GM21619 (cell line): ENCODE measurements around the gene EDN1.
"Not testable (repeated sequence)": the region's sequence is repeated elsewhere in the genome, so short reads cannot be mapped to it uniquely, and the experiment has no call there.

ENCODE experiments used
- ATAC-seq: cut with Tn5 transposase; IDR thresholded peaks from one replicate; pipeline ENCODE4 v1.9.1; 2021; ENCODE audit not compliant: unreplicated experiment

The EDN1 gene

DNA sequence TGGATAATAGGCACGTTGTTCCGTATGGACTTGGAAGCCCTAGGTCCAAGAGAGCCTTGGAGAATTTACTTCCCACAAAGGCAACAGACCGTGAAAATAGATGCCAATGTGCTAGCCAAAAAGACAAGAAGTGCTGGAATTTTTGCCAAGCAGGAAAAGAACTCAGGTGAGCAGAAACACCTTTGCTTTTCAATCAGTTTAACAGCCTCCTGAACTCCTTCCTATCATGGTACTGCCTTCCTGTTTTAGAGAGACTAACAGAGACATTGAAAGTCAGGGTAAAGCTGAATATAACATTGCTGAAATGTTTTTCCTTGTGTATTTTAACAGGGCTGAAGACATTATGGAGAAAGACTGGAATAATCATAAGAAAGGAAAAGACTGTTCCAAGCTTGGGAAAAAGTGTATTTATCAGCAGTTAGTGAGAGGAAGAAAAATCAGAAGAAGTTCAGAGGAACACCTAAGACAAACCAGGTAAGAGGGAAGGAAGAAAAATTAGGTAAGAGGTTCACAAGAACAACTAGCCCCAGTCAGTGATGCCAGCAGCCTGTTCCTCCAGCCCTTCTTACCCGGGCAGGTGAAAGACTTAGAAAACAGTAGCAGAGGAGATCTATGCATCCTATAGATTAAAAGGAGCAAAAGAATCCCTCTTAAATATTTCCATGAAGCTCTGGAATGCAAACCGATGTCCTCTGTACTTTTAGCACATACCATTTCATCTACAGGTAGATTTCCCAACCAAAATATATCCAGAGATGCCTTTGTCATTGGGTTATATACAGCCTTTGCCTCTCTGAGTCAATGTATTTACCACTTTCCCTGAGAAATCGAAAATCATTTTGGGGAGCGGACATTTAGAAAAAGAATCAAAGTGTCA, 4.0 kb downstream of the EDN1 start:
- no peak for ATAC-seq

- ATAC-seq = no peak
Observed at GRCh38 chr6:12294851-12295536, 4.8 kb downstream of the EDN1 start.

- ATAC-seq = no peak
Observed at GRCh38 chr6:12295558-12296254, 5.5 kb downstream of the EDN1 start.

- no peak for ATAC-seq
Observed at GRCh38 chr6:12296255-12296573, 6.1 kb downstream of the EDN1 start.

GRCh38 chr6:12296604-12297003, 6.4 kb downstream of the EDN1 start:
- no peak for ATAC-seq

DNA sequence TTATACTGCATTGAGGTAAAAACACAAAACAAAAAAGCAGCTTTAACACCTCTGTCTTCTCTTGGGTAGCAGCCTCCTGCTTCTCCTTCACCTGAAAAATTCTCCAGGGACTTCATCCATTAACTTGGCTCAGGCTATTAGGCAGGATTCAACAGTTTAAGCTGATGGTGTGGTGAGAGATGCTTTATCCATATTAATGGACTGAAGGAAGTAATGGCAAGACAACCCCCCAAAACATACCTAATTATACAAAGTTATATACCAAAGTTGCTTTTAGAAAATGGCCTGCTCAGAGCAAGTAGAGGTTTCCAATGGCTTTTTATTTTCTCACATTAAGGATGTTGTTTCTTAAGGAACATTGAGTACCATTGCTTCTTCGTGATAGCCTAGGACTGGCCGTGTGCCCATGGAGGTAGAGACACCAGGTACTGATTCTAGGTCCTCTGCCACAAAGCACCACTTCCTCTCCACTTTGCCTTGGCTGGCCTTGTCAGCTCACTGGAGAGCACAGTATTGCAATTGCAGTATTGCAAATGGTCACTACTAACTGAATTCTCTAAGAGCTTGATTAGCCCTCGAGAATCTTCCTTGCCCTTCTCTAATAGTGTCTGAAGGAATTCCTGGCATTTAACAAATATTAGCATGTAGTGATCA, 7.3 kb downstream of the EDN1 start:
- no peak for ATAC-seq

- ATAC-seq = no peak
Observed at GRCh38 chr6:12298017-12298978, 8.1 kb downstream of the EDN1 start.

DNA sequence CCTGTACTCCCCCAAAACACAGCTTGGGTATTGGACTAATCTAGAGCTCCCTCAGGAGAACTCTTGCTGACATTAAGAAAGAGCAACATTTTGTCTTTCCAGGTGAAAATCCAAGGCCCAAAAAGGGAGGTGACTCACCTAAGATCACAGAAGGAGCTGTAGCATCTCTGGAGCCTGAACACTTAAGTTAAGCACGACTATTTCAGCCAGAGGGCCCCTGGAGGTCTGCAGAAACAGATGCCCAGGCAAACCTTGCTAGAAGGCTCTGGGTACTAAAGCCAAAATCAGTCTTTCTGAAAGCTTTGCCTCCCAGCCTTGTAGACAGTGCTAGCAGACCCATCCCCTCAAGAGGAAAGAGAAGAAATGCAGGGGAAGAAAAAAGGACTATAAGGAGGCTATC, 8.8 kb downstream of the EDN1 start:
- no peak for ATAC-seq

DNA sequence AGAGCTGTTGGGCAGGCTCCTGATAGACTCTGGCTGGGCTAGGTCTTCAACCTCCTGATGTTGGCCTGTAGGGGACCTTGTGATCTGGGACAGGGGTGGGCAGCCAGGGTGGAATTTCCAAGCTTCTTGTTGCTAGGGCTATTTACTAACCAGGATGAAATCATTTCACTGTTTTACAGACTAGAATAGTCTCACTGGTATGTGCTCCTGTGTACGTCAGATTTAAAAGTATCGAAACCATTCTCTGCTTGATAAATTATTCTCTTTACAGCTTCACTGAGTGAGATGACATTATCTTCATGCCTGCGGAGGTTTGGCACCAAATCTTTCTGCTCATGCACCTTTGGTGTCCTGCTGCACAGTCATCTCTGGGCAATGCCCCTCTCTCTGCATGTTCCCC, 10.9 kb downstream of the EDN1 start:
- ATAC-seq = no peak

DNA sequence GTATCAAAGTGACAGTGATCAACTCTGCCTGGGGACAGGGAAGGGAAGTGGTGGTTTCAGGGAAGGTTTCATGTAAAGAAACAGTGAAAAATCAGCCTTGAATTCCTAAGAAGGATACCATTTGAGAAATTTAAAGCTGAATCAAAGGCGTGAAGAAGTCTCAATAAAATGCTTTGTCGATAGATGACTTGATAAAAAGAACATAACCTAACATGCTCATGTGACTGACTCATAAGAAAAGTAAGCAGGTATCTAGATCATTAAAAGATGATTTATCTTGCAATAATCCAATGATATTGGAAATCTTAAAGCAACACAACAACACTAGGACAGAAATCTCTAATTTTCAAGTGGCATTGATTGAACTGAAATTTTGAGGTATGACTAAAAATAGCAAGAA, 14.3 kb downstream of the EDN1 start:
- ATAC-seq = no peak

DNA sequence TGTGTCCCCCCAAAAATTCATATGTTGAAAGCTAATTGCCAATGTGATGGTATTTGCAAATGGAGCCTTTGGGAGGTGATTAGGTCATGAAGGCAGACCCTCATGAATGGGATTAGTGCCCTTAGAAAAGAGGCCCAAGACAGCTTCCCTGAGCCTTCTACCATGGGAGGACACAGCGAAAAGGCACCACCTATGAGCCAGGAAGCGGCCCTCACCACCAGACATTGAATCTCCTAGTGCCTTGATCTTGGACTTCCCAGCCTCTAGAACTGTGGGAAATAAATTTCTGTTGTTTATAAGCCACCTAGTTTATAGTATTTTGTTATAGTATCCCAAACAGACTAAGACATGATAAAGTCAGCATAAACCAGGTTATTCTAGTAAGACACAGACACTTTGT, 18.9 kb downstream of the EDN1 start:
- no peak for ATAC-seq

- ATAC-seq = no peak
Observed at GRCh38 chr6:12311106-12311505, 20.9 kb downstream of the EDN1 start.

DNA sequence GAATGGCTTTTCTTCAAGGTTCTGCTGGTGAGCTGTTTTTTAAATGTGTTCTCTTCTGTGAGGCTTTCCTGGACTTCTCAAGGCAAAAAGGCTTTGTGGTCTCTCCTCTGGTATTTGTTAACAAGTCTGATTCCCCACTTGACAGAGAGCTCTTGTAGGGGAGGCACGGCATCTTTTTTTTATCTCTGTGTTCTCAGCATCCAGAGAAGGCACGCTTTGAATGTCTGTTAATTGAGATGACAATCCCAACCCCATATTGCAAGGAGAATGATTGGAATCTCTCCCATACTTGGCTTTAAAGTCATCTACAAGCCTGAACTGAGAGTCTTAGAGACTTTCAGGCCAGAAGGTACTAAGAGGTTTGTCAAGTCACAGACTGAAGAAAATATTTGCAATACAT, 22.6 kb downstream of the EDN1 start:
- ATAC-seq = no peak

GRCh38 chr6:12313306-12313991, 23.3 kb downstream of the EDN1 start:
- ATAC-seq = no peak

- ATAC-seq = no peak
Observed at GRCh38 chr6:12313992-12314589, 23.9 kb downstream of the EDN1 start.

- no peak for ATAC-seq
Observed at GRCh38 chr6:12314751-12315150, 24.6 kb downstream of the EDN1 start.

GRCh38 chr6:12315292-12316081, 25.3 kb downstream of the EDN1 start:
- ATAC-seq = no peak

- no peak for ATAC-seq
Observed at GRCh38 chr6:12318749-12319148, 28.6 kb downstream of the EDN1 start.

DNA sequence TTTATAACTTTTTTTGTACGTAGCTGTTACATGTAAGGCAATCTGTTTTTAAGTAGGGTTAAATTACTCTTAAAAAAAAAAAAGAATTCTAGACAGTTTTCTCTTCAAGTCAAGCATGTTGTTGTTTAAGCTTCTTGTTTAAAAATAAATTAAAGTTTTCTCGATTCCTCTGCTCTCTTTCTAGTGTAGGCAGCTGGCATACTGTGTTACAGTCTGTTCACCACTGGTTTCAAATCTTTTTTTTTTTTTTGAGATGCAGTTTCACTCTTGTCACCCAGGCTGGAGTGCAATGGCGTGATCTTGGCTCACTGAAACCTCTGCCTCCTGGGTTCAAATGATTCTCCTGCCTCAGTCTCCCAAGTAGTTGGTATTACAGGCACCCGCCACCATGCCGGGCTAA, 29.9 kb downstream of the EDN1 start:
- ATAC-seq = not testable (repeated sequence)
